EL (cell line): ENCODE data around the gene ESYT2.

Experiments used
- DNase-seq: peaks from one replicate; pipeline ENCODE4 v3.0.0-alpha.2; 2016

ESYT2 gene

GRCh38 chr7:158684329-158684728, 145.0 kb downstream of the ESYT2 start:
- DNase-seq, result peak; percentile 65

GRCh38 chr7:158683541-158683940, 145.8 kb downstream of the ESYT2 start:
- DNase-seq, result peak; percentile 26

- DNase-seq, result no peak
Observed at GRCh38 chr7:158682456-158682855, 146.9 kb downstream of the ESYT2 start.
